Measurements from ENCODE around the gene GPRIN1.

- TF ChIP-seq CTCF (IDR thresholded peaks at IDR 0.05) (no peak), POLR2AphosphoS5 (IDR thresholded peaks at IDR 0.05) (no peak)
Measured at GRCh38 chr5:176650354-176650884, 40.5 kb upstream of the GPRIN1 start.
